ENCODE measurements around the gene HS6ST2. TPM values are rescaled to one million over a fixed set of nuclear protein-coding genes. Genes with fewer than 3 reads are reported as not detected.

Gene HS6ST2
- total and polyA plus RNA-seq, 3 donors from 2014 or later = 3.7 to 13.3 (median 7.6) TPM

DNA sequence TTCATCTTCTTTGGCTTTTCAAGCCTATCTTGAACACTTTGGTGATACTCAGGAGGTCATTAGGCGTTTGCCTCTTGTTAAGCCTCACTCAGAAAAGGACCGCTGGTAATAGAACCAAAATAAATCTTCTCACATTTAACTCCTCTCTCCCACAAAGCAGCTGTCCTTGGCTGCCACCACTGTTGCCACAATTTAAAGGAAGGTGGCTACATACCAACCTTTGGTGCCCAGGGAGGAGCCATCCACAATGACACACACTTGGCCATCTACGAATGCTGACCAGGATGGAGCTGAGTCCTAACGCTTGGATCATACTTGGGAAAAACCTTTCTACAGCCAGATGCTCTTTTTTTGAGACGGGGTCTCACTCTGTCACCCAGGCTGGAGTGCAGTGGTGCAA, 210.2 kb downstream of the HS6ST2 start:
- TF ChIP-seq, protein P1, sequence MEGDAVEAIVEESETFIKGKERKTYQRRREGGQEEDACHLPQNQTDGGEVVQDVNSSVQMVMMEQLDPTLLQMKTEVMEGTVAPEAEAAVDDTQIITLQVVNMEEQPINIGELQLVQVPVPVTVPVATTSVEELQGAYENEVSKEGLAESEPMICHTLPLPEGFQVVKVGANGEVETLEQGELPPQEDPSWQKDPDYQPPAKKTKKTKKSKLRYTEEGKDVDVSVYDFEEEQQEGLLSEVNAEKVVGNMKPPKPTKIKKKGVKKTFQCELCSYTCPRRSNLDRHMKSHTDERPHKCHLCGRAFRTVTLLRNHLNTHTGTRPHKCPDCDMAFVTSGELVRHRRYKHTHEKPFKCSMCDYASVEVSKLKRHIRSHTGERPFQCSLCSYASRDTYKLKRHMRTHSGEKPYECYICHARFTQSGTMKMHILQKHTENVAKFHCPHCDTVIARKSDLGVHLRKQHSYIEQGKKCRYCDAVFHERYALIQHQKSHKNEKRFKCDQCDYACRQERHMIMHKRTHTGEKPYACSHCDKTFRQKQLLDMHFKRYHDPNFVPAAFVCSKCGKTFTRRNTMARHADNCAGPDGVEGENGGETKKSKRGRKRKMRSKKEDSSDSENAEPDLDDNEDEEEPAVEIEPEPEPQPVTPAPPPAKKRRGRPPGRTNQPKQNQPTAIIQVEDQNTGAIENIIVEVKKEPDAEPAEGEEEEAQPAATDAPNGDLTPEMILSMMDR (IDR thresholded peaks at IDR 0.05) = no peak
- TF ChIP-seq POLR2A (IDR thresholded peaks at IDR 0.05) = no peak
- Histone ChIP-seq H3K27me3 (no peaks in the 10 kb centered on the region), H3K4me3 (no peak overlapping the region), H3K36me3 (ENCODE audit: low read depth, missing control alignments) (no peaks in the 10 kb centered on the region), H3K4me1 (no peaks in the 10 kb centered on the region), H3K9me3 (no peaks in the 10 kb centered on the region), H3K27ac (no peak overlapping the region)
- WGBS, 2 donors = 93 to 98% methylated on average over 5 of the region's 5 CpGs
- intact Hi-C loops (cut with DNase I; ENCODE audit: low total_unique reads) = no loop called here
- no peak for DNase-seq

DNA sequence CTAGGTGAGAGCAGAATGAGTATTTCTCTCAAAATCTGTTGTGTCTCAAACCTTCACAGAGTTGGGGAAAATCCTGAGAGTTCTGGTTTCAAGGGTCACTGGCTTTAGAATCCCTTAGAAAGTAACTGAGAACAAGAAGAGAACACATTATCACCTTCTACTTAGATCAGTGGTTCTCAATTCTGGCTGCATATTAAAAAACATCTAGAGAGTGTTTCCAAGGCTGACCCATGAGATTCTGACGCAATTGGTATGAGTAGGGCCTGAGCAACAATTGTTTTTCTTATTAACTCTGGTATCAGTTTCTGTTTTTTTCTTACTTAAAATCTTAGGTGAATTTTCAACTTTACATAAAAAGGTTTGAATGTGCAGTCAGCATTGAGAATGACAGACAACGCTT, 212.8 kb downstream of the HS6ST2 start:
- 53 to 69% methylated on average over 2 of the region's 2 CpGs for WGBS, 2 donors

DNA sequence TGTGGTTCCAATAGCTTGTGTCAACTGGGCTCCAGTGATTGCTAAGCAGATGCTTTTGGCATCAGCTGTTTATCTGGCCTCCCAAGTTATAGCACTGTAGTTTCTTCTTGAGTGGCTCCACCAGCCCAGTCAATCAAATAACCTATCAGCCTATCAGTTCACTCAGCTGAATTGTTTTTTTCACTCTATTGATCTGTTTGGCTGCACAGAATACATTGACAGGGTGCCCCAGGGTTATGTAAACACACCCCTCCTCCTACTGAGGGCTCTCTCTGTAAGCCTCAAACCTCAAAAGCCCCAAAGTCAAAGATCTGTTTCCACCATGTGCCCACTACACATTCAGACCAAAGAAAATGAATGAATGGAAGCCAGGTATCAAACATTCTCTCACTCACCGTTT, 214.0 kb downstream of the HS6ST2 start:
- intact Hi-C loops (cut with DNase I; ENCODE audit: low total_unique reads) = no loop called here
- 0 to 87% methylated on average over 1 of the region's 1 CpG for WGBS, 2 donors
- TF ChIP-seq POLR2A (IDR thresholded peaks at IDR 0.05) = no peak
- TF ChIP-seq, protein P1 (IDR thresholded peaks at IDR 0.05) = no peak
- no peaks in the 10 kb centered on the region for H3K36me3 ChIP-seq (ENCODE audit: low read depth, missing control alignments)
- DNase-seq = no peak
- no peak overlapping the region for H3K4me3 ChIP-seq
- no peaks in the 10 kb centered on the region for H3K4me1 ChIP-seq
- no peaks in the 10 kb centered on the region for H3K27me3 ChIP-seq
- H3K9me3 ChIP-seq = no peaks in the 10 kb centered on the region
- no peak overlapping the region for H3K27ac ChIP-seq

More for the DNA sequence above, 212.8 kb downstream of the HS6ST2 start:
- Histone ChIP-seq H3K36me3 (ENCODE audit: low read depth, missing control alignments) (no peaks in the 10 kb centered on the region), H3K4me1 (no peaks in the 10 kb centered on the region), H3K4me3 (no peak overlapping the region), H3K27ac (peak overlapping the region; percentile 31 to 68), H3K9me3 (no peaks in the 10 kb centered on the region), H3K27me3 (no peaks in the 10 kb centered on the region)
- no peak for TF ChIP-seq POLR2A (IDR thresholded peaks at IDR 0.05)
- TF ChIP-seq, protein P1 (IDR thresholded peaks at IDR 0.05) = no peak
- intact Hi-C loops (cut with DNase I; ENCODE audit: low total_unique reads) = no loop called here
- no peak for DNase-seq

DNA sequence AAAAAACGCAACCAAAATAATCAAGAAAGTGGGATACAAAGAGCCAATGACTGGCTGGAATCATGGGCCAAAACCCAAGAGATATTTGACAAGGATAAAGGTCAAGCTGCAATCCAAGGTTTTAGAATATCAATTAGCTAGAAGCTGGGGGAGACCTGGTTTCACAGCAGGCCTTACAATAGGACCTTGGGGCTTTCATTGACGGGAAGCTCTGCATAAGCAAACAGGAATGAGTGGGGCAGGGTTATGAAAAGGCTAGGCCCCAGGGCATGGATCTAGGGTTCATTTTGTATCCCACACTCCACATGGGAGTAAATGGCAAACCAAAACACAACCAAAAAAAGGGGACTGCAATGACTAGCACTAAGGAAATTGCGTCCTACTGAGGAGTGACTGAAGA, 215.3 kb downstream of the HS6ST2 start:
- Histone ChIP-seq H3K9me3 (no peaks in the 10 kb centered on the region), H3K27ac (no peak overlapping the region), H3K4me3 (no peak overlapping the region), H3K27me3 (no peaks in the 10 kb centered on the region), H3K4me1 (no peaks in the 10 kb centered on the region), H3K36me3 (ENCODE audit: low read depth, missing control alignments) (no peaks in the 10 kb centered on the region)
- no peak for TF ChIP-seq POLR2A (IDR thresholded peaks at IDR 0.05)
- TF ChIP-seq, protein P1 (IDR thresholded peaks at IDR 0.05) = no peak
- 88 to 93% methylated on average over 3 of the region's 3 CpGs for WGBS, 2 donors
- DNase-seq = no peak
- intact Hi-C loops (cut with DNase I; ENCODE audit: low total_unique reads) = no loop called here

DNA sequence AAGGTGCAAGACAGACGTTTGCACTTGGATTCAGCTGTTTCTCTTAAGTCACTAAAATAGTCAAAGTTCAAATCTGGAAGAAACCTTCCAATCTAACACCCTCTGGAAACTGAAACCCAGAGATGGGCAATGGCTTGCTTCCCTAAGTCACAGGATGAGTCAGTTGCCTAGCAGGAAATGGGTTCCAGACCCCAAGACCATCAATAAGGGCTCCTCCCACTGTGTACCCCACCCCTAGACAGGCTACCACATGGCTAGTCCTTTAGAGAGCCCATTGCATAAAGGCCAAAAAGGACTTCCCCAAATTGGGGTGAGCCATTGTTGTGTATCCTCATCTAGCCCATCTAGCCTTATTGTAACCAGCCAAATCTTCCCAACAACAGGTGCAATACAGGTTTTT, 216.2 kb downstream of the HS6ST2 start:
- Histone ChIP-seq H3K4me3 (no peak overlapping the region), H3K4me1 (no peaks in the 10 kb centered on the region), H3K27me3 (no peaks in the 10 kb centered on the region), H3K36me3 (ENCODE audit: low read depth, missing control alignments) (no peaks in the 10 kb centered on the region), H3K9me3 (no peaks in the 10 kb centered on the region), H3K27ac (no peak overlapping the region)
- 31 to 50% methylated on average over 1 of the region's 1 CpG for WGBS, 2 donors
- intact Hi-C loops (cut with DNase I; ENCODE audit: low total_unique reads) = no loop called here
- no peak for DNase-seq
- TF ChIP-seq, protein P1 (IDR thresholded peaks at IDR 0.05) = no peak
- no peak for TF ChIP-seq POLR2A (IDR thresholded peaks at IDR 0.05)

Data from testis (tissue), 3 donors.